HG03064 (cell line): ENCODE data around the gene TECTB.

ENCODE experiments used
- ATAC-seq: cut with Tn5 transposase; IDR thresholded peaks from one replicate; pipeline ENCODE4 v1.9.1; 2021; ENCODE audit warnings: low read depth; ENCODE audit not compliant: unreplicated experiment

The TECTB gene

GRCh38 chr10:112271982-112272381 is 11.2 kb upstream of the TECTB start:
- ATAC-seq, result no peak

- no peak for ATAC-seq
Observed at GRCh38 chr10:112274831-112275230, 8.4 kb upstream of the TECTB start.

- ATAC-seq, result no peak
Observed at GRCh38 chr10:112275512-112276245, 7.5 kb upstream of the TECTB start.

GRCh38 chr10:112278871-112279270 is 4.3 kb upstream of the TECTB start:
- ATAC-seq, result no peak

GRCh38 chr10:112279433-112279832 is 3.8 kb upstream of the TECTB start:
- ATAC-seq, result no peak

- no peak for ATAC-seq
Observed at GRCh38 chr10:112280205-112280921, 2.8 kb upstream of the TECTB start.

- ATAC-seq, result no peak
Observed at GRCh38 chr10:112282086-112282485, 1.1 kb upstream of the TECTB start.

- no peak for ATAC-seq
Observed at GRCh38 chr10:112286837-112287818, 3.9 kb downstream of the TECTB start.

GRCh38 chr10:112287844-112288243 is 4.6 kb downstream of the TECTB start:
- no peak for ATAC-seq

- no peak for ATAC-seq
Observed at GRCh38 chr10:112288486-112288885, 5.3 kb downstream of the TECTB start.

- ATAC-seq, result no peak
Observed at GRCh38 chr10:112289373-112290053, 6.3 kb downstream of the TECTB start.

- ATAC-seq, result no peak
Observed at GRCh38 chr10:112290054-112290373, 6.8 kb downstream of the TECTB start.

- ATAC-seq, result no peak
Observed at GRCh38 chr10:112294169-112294568, 11.0 kb downstream of the TECTB start.

GRCh38 chr10:112295853-112296830 is 12.9 kb downstream of the TECTB start:
- ATAC-seq, result no peak

- ATAC-seq, result no peak
Observed at GRCh38 chr10:112296908-112297331, 13.7 kb downstream of the TECTB start.

GRCh38 chr10:112298581-112298980 is 15.4 kb downstream of the TECTB start:
- ATAC-seq, result no peak

GRCh38 chr10:112299456-112299855 is 16.3 kb downstream of the TECTB start:
- ATAC-seq, result no peak

- no peak for ATAC-seq
Observed at GRCh38 chr10:112302335-112302734, 19.1 kb downstream of the TECTB start.

GRCh38 chr10:112303528-112303927 is 20.3 kb downstream of the TECTB start:
- ATAC-seq, result no peak
